SU-DHL-6 (cell line): Measurements from ENCODE around the gene LPCAT3.

Source experiments
- H2AFZ ChIP-seq: fragments of 200-600 bp; sonication (generic); 2 replicates; pipeline ENCODE4 v1.6.1; 2014; ENCODE audit warnings: low read depth, mild to moderate bottlenecking, moderate library complexity, mixed read lengths, antibody characterized with exemption, low read length; ENCODE audit not compliant: severe bottlenecking
- H3F3A ChIP-seq: fragments of 200-600 bp; shearing (Covaris generic); 2 replicates; pipeline ENCODE4 v1.6.0; 2016; ENCODE audit warnings: antibody characterized with exemption, mild to moderate bottlenecking; ENCODE audit not compliant: insufficient read depth
- H3K27ac ChIP-seq: fragments of 200-600 bp; sonication (generic); 2 replicates; pipeline ENCODE4 v1.5.1; 2016; ENCODE audit warnings: low read depth, mild to moderate bottlenecking, low read length, moderate library complexity, mixed read lengths
- H3K27me3 ChIP-seq: fragments of 200-600 bp; sonication (generic), shearing (Covaris generic); 2 replicates; pipeline ENCODE4 v1.6.0; 2014; ENCODE audit warnings: mild to moderate bottlenecking, low read length
- H3K36me3 ChIP-seq: fragments of 200-600 bp; sonication (generic); 2 replicates; pipeline ENCODE4 v1.6.1; 2014; ENCODE audit warnings: mild to moderate bottlenecking, low read length, mixed read lengths
- H3K4me2 ChIP-seq: fragments of 300-600, 200-600 bp; shearing (Covaris generic), sonication (generic); 2 replicates; pipeline ENCODE4 v1.6.0; 2014; ENCODE audit warnings: low read length, low read depth, mild to moderate bottlenecking; ENCODE audit not compliant: poor library complexity, severe bottlenecking
- H3K4me3 ChIP-seq: fragments of 200-600 bp; sonication (generic); 2 replicates; pipeline ENCODE4 v1.5.1; 2014; ENCODE audit warnings: antibody characterized with exemption, low read length, mild to moderate bottlenecking, mixed read lengths; ENCODE audit not compliant: insufficient read depth, poor library complexity, severe bottlenecking
- H3K79me2 ChIP-seq: fragments of 200-600 bp; sonication (generic); 2 replicates; pipeline ENCODE4 v1.6.1; 2014; ENCODE audit warnings: mild to moderate bottlenecking, low read length, moderate library complexity; ENCODE audit not compliant: insufficient read depth
- H3K9ac ChIP-seq: fragments of 200-600 bp; sonication (generic); 2 replicates; pipeline ENCODE4 v1.7.0; 2014; ENCODE audit warnings: mild to moderate bottlenecking, low read length
- H3K9me2 ChIP-seq: fragments of 200-600 bp; sonication (generic); replicated peaks from 2 replicates; pipeline ENCODE4 v1.6.1; 2014; ENCODE audit warnings: low read length; ENCODE audit not compliant: insufficient read depth
- H3K9me3 ChIP-seq: fragments of 200-600 bp; sonication (generic); 2 replicates; pipeline ENCODE4 v1.6.1; 2014; ENCODE audit warnings: low read length, mixed read lengths; ENCODE audit not compliant: insufficient read depth
- H4K20me1 ChIP-seq: fragments of 200-600 bp; sonication (generic); 2 replicates; pipeline ENCODE4 v1.6.1; 2014; ENCODE audit warnings: low read depth, mild to moderate bottlenecking, antibody characterized with exemption, low read length, moderate library complexity, mixed read lengths
- EZH2phosphoT487 ChIP-seq: fragments of 200-600 bp; sonication (generic), shearing (Covaris generic); conservative IDR thresholded peaks from 2 replicates; pipeline ENCODE4 v1.6.1; 2018; ENCODE audit warnings: mild to moderate bottlenecking, antibody characterized with exemption, low read length, moderate library complexity, mixed read lengths
- TF ChIP-seq, protein P1 (sequence below): fragments of 200-600 bp; sonication (generic); IDR thresholded peaks from one replicate; pipeline ENCODE4 v1.5.1; 2017; ENCODE audit warnings: antibody characterized with exemption, mild to moderate bottlenecking, low read length, moderate library complexity; ENCODE audit not compliant: insufficient read depth, poor library complexity, severe bottlenecking

The LPCAT3 gene

GRCh38 chr12:6951551-6952120 is 66.6 kb downstream of the LPCAT3 start:
- H2AFZ ChIP-seq: no peak overlapping the region
- TF ChIP-seq, protein P1, sequence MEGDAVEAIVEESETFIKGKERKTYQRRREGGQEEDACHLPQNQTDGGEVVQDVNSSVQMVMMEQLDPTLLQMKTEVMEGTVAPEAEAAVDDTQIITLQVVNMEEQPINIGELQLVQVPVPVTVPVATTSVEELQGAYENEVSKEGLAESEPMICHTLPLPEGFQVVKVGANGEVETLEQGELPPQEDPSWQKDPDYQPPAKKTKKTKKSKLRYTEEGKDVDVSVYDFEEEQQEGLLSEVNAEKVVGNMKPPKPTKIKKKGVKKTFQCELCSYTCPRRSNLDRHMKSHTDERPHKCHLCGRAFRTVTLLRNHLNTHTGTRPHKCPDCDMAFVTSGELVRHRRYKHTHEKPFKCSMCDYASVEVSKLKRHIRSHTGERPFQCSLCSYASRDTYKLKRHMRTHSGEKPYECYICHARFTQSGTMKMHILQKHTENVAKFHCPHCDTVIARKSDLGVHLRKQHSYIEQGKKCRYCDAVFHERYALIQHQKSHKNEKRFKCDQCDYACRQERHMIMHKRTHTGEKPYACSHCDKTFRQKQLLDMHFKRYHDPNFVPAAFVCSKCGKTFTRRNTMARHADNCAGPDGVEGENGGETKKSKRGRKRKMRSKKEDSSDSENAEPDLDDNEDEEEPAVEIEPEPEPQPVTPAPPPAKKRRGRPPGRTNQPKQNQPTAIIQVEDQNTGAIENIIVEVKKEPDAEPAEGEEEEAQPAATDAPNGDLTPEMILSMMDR: no peak
- no peak for TF ChIP-seq EZH2phosphoT487
- no peaks in the 10 kb centered on the region for H3K9me2 ChIP-seq
- no peak overlapping the region for H3K27ac ChIP-seq
- H3F3A ChIP-seq: peaks cover 6% of the 10 kb centered on the region
- no peaks in the 10 kb centered on the region for H3K9me3 ChIP-seq
- no peaks in the 10 kb centered on the region for H4K20me1 ChIP-seq
- H3K27me3 ChIP-seq: no peaks in the 10 kb centered on the region
- H3K4me3 ChIP-seq: peak overlapping the region; percentile 45
- peak overlapping the region; percentile 61 for H3K4me2 ChIP-seq
- H3K9ac ChIP-seq: peak overlapping the region; percentile 55
- H3K79me2 ChIP-seq: no peaks in the 10 kb centered on the region
- H3K36me3 ChIP-seq: no peaks in the 10 kb centered on the region

GRCh38 chr12:6950811-6951540 is 67.3 kb downstream of the LPCAT3 start, which contains the start of gene PTPN6:
Gene PTPN6 (plus strand): TSS chr12:6951356. CDS start chr12:6951513, 157 bp downstream.
- TF ChIP-seq, protein P1: no peak
- TF ChIP-seq EZH2phosphoT487: no peak
- H2AFZ ChIP-seq: no peak within 1 kb of the TSS
- no peaks in the 10 kb centered on the region for H3K79me2 ChIP-seq
- H3K9ac ChIP-seq: peak within 1 kb of the TSS; percentile 55
- H3F3A ChIP-seq: peaks cover 7% of the 10 kb centered on the region
- H3K4me3 ChIP-seq: peak within 1 kb of the TSS; percentile 45
- no peaks in the 10 kb centered on the region for H3K9me3 ChIP-seq
- no peaks in the 10 kb centered on the region for H4K20me1 ChIP-seq
- no peak within 1 kb of the TSS for H3K27ac ChIP-seq
- H3K36me3 ChIP-seq: no peaks in the 10 kb centered on the region
- H3K9me2 ChIP-seq: no peaks in the 10 kb centered on the region
- H3K4me2 ChIP-seq: peak within 1 kb of the TSS; percentile 61
- no peaks in the 10 kb centered on the region for H3K27me3 ChIP-seq

- Histone ChIP-seq H3K79me2 (no peaks in the 10 kb centered on the region), H3K4me3 (no peak overlapping the region), H3K27me3 (no peaks in the 10 kb centered on the region), H3K36me3 (no peaks in the 10 kb centered on the region), H4K20me1 (no peaks in the 10 kb centered on the region), H3K27ac (no peak overlapping the region), H3K9ac (peak overlapping the region; percentile 55; the same call in 1 of the 2 replicates), H3K9me3 (no peaks in the 10 kb centered on the region), H3F3A (peaks cover 7% of the 10 kb centered on the region), H2AFZ (no peak overlapping the region), H3K9me2 (no peaks in the 10 kb centered on the region), H3K4me2 (peak overlapping the region; percentile 61)
- no peak for TF ChIP-seq EZH2phosphoT487
- TF ChIP-seq, protein P1: peak; percentile 33
These were observed 67.9 kb downstream of the LPCAT3 start for GRCh38 chr12:6950401-6950801.
